Measurements from ENCODE around the gene TLCD1.

The TLCD1 gene

DNA sequence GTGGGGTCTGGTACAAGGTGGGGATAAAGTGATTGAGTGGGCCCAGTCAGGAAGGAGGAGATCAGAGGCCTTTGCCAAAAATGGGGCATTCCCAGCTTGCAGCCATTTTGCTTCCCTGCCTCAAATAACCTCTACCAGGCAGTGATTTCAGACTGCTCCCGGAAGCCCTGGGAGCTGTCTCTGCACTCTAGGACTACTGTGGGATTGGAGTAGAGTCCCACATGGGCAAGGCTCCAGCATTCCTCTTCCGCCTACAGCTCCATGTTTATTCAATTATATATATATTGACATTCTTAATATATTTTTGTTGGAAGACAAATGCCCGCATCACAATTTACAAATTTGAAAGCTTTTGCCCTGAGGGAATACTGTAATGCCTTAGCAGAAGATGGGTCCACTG is 50.5 kb downstream of the TLCD1 start:
- DNase-seq = no peak

Measured in NCI-H1694 (cell line).